Measurements from ENCODE around the gene FCER1G.
A peak's percentile ranks its signal among the peaks of the same experiment; 100 is the strongest.
"Not testable (repeated sequence)": the region's sequence is repeated elsewhere in the genome, so short reads cannot be mapped to it uniquely, and the experiment has no call there.

FCER1G gene

DNA sequence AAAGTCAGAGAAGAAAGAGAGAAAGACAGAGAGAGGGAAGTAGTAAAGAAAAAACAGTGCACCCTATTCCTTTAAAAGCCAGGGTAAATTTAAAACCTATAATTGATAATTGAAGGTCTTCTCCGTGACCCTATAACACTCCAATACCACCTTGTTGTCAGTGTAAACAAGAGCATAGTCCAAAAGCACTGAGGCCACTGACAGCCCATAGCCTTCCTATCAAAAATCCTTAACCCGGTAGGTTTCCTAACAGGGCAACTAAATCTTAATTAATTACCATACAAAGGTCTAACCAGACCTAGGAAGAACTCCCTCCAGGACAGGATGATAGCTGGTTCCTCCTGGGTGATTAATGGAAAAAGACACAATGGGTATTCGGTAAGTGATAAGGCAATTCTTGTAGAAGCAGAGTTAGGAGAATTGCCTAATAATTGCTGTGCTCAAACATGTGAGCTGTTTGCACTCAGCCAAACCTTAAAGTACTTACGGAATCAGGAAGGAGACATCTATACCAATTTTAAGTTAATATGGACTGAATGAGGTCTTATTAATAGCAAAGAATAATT is 40.9 kb downstream of the FCER1G start:
- H3K36me3 ChIP-seq (ENCODE audit: control insufficient read depth, insufficient read depth, low read length); H3K9me3 ChIP-seq (ENCODE audit: control insufficient read depth, insufficient read depth, low read length); H3K4me3 ChIP-seq (ENCODE audit: low read length); H3K27ac ChIP-seq (ENCODE audit: low read length); DNase-seq (ENCODE audit: low read depth, low spot score); H3K4me1 ChIP-seq (ENCODE audit: control insufficient read depth, insufficient read depth, low read length): not testable (repeated sequence)
- no CpG with 5 or more reads among the region's 4 CpGs for WGBS (ENCODE audit: insufficient coverage, insufficient read length)
- H3K27me3 ChIP-seq (ENCODE audit: control insufficient read depth, insufficient read depth, low read length) = peaks cover 11% of the 10 kb centered on the region; the same call in 1 of the 2 replicates

DNA sequence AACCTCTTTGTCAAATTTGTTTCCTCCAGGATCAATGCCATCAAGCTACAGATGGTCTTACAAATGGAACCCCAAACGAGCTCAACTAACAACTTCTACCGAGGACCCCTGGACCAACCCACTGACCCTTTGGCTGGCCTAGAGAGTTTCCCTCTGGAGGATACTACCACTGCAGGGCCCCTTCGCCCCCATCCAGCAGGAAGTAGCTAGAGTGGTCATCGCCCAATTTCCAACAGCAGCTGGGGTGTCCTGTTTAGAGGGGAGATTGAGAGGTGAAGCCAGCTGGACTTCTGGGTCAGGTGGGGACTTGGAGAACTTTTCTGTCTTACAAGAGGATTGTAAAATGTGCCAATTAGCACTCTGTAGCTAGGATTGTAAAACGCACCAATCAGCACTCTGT is 42.0 kb downstream of the FCER1G start:
- not testable (repeated sequence) for H3K9me3 ChIP-seq (ENCODE audit: control insufficient read depth, insufficient read depth, low read length); DNase-seq (ENCODE audit: low read depth, low spot score); H3K27ac ChIP-seq (ENCODE audit: low read length); H3K4me1 ChIP-seq (ENCODE audit: control insufficient read depth, insufficient read depth, low read length); H3K36me3 ChIP-seq (ENCODE audit: control insufficient read depth, insufficient read depth, low read length); H3K4me3 ChIP-seq (ENCODE audit: low read length)
- WGBS (ENCODE audit: insufficient coverage, insufficient read length) = no CpG with 5 or more reads among the region's 5 CpGs
- peaks cover 11% of the 10 kb centered on the region; the same call in 1 of the 2 replicates for H3K27me3 ChIP-seq (ENCODE audit: control insufficient read depth, insufficient read depth, low read length)

DNA sequence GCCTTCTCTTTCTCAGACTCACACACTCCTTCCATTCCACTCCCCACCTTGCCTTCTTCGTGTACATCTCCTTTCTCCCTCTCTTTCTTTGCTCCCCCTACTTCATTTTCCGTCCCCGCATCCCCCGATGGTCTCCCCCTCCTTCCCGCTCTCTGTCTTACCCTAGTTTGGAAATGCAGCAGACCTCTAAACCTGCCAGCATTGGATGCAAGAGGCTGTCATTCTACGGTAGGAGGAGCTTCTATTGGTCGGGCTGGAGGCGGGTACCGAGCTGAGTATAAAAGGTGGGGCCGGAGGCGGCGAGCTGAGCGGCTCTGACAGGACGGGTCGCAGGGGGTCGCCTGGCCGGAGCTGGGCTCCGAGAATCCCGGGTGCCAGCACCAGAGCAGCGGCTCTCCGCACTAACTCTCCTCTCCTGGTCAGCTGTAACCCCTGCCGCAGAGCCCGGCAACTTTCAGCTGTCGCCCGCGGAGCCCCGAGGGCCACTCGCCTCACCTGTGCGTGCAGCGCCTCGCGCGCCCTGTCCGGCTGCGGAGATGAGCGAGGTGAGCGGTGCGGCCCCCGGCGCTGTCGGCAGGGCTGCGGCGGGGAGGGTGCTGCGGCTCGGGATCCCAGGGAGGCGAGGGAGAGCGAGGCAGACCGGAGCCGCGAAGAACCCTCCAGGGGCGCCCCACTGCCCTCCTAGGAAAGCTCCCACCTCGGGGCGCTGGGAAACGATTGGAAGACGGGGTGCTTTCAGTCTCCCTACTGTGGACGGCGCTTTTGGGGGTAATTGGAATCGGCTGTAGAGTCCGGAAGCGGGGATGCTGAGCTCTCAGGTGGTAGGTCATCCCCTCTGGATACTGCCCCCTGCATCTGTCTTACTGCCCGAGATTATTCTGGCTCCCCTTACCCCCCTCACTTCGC is 43.6 kb downstream of the FCER1G start, which contains the start of gene PCP4L1:
Gene PCP4L1 (plus strand): TSS at position 307 of the 906 bp plus-strand sequence. CDS start 230 bp downstream, at position 537.
- peak; percentile 79 for DNase-seq (ENCODE audit: low read depth, low spot score)
- Histone ChIP-seq H3K27ac (ENCODE audit: low read length) (no peak within 1 kb of the TSS), H3K9me3 (ENCODE audit: control insufficient read depth, insufficient read depth, low read length) (no peaks in the 10 kb centered on the region), H3K27me3 (ENCODE audit: control insufficient read depth, insufficient read depth, low read length) (peaks cover 11% of the 10 kb centered on the region; the same call in 1 of the 2 replicates), H3K4me1 (ENCODE audit: control insufficient read depth, insufficient read depth, low read length) (no peaks in the 10 kb centered on the region), H3K36me3 (ENCODE audit: control insufficient read depth, insufficient read depth, low read length) (no peaks in the 10 kb centered on the region), H3K4me3 (ENCODE audit: low read length) (peak within 1 kb of the TSS; percentile 68)
- no CpG with 5 or more reads among the region's 62 CpGs for WGBS (ENCODE audit: insufficient coverage, insufficient read length)

DNA sequence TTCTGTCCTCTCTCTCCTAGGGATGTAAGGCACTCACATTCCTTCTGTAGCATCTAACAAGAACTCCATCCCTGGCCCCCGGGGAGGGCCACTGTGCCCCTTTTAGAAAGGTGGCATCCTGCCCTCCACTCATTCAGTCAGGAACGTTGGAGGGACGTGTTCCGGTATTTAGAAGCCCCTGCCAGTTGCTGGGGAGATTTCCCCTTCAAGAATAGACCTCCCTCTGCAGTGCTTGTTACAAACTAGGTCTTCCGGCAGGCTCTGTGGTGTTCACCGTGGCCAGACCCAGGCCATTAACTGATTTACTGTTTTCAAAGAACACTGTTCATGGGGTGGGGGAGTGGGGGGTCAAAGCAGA is 44.2 kb downstream of the FCER1G start:
- Histone ChIP-seq H3K36me3 (ENCODE audit: control insufficient read depth, insufficient read depth, low read length) (no peaks in the 10 kb centered on the region), H3K4me1 (ENCODE audit: control insufficient read depth, insufficient read depth, low read length) (no peaks in the 10 kb centered on the region), H3K9me3 (ENCODE audit: control insufficient read depth, insufficient read depth, low read length) (no peaks in the 10 kb centered on the region), H3K27ac (ENCODE audit: low read length) (no peak overlapping the region), H3K27me3 (ENCODE audit: control insufficient read depth, insufficient read depth, low read length) (peaks cover 11% of the 10 kb centered on the region; the same call in 1 of the 2 replicates), H3K4me3 (ENCODE audit: low read length) (no peak overlapping the region)
- no peak for DNase-seq (ENCODE audit: low read depth, low spot score)
- no CpG with 5 or more reads among the region's 6 CpGs for WGBS (ENCODE audit: insufficient coverage, insufficient read length)

DNA sequence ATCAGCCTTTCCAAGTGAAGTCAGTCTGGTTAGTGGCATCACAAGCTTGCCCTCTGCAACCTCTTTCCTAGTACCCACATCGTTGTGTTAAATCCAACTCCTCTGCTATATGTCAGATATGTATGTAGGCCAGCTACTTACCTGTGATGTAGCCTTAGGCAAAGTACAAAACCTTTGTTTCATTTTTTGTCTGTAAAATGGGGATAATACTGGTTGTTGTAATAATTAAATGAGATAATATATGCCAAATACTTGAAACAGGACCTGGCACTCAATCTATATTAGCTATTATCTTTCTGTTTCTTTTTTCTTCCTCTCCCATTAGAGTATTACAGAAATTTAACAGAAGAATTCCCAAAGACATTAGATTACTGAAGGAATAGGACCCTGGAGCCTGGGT is 44.7 kb downstream of the FCER1G start:
- DNase-seq (ENCODE audit: low read depth, low spot score) = no peak
- no peaks in the 10 kb centered on the region for H3K4me1 ChIP-seq (ENCODE audit: control insufficient read depth, insufficient read depth, low read length)
- no peak overlapping the region for H3K4me3 ChIP-seq (ENCODE audit: low read length)
- no peaks in the 10 kb centered on the region for H3K36me3 ChIP-seq (ENCODE audit: control insufficient read depth, insufficient read depth, low read length)
- H3K9me3 ChIP-seq (ENCODE audit: control insufficient read depth, insufficient read depth, low read length) = no peaks in the 10 kb centered on the region
- H3K27ac ChIP-seq (ENCODE audit: low read length) = no peak overlapping the region
- WGBS (ENCODE audit: insufficient coverage, insufficient read length) = no CpG with 5 or more reads among the region's 1 CpG
- peaks cover 11% of the 10 kb centered on the region; the same call in 1 of the 2 replicates for H3K27me3 ChIP-seq (ENCODE audit: control insufficient read depth, insufficient read depth, low read length)

DNA sequence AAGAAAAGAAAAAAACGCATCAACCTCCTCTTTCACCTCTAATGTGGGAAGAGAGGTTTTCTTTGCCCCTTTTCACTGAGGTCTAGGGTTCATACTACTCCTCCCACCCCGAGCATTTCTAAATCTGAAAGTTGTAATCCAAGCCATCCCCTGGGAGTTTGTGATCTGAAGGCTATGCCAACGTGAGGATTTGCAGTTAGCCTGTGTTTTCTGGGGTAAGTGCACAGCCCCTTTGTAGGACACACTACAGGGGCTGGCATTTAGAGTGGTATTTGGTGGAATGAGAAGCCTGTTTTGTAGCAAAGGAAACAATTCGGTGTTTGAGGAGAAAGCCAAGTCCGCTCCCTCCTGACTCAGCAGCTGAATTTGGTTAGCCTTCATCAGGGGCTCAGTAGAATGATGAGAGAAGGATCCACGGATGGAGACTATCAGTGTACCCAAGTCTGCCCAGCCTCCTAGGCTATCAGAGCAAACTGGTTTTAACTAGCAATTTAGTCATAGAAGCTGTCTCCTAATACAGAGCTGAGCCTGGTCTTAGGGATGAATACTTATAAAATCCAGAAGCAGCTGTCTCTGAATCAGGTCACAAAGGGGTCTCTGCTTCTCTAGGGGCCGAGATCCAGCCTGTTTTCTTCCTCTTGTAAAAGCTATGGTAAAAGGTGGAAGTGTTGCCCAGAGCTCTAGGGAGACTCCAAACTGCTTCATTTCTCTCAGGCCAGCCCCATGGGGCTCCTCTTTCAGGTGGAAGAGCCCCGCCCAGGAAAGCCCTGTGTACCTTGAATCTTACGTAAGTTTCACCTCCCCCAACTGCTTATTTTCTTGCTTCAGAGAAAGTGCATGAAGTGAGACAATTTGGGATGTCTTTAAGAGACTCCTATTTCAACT is 45.5 kb downstream of the FCER1G start:
- Histone ChIP-seq H3K9me3 (ENCODE audit: control insufficient read depth, insufficient read depth, low read length) (no peaks in the 10 kb centered on the region), H3K36me3 (ENCODE audit: control insufficient read depth, insufficient read depth, low read length) (no peaks in the 10 kb centered on the region), H3K27me3 (ENCODE audit: control insufficient read depth, insufficient read depth, low read length) (peaks cover 11% of the 10 kb centered on the region; the same call in 1 of the 2 replicates), H3K4me3 (ENCODE audit: low read length) (no peak overlapping the region), H3K27ac (ENCODE audit: low read length) (no peak overlapping the region), H3K4me1 (ENCODE audit: control insufficient read depth, insufficient read depth, low read length) (no peaks in the 10 kb centered on the region)
- no peak for DNase-seq (ENCODE audit: low read depth, low spot score)
- no CpG with 5 or more reads among the region's 9 CpGs for WGBS (ENCODE audit: insufficient coverage, insufficient read length)

DNA sequence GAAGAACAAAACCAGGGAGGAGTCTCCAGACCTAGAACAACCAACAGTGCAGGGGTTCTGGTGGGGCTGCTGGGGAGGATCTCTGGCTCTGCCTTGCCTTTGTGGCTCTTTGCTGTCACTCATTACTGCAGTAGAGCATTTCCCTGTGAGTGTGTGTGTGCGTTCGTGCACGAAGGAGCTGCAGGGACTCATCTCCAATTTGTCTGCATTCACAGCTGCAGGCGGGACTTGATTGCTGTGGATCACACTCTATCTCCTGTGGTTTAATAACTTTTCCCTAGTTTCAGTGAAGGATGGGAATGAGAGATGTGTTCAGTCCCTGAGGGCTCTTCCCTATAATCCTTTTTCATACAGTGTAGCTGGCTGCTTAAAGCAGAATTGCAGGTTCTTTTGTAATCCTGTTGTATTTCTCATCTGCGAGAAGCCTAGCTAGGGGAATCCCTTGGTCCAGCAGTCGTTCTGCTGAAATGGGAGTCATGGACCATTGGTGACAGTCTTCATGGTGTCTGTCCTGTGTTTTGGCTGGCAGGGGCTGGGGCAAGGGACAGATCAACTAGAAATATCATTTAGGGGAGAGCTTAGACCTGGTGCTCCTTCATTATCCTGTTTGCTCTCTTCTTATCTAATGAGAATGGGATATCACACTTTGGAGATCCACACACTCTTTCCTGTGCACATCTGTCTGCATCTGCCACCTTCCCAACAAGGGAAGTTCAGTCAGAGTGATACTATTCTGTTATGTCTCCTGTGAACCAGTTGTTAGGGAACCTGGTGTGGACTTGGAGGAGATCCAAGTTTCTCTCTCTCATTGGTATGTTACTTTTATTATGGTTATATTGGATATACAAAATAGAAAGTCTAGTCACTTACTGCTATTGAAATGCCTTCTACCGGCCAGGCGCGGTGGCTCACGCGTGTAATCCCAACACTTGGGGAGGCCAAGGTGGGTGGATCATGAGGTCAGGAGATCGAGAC is 46.5 kb downstream of the FCER1G start:
- no peaks in the 10 kb centered on the region for H3K4me1 ChIP-seq (ENCODE audit: control insufficient read depth, insufficient read depth, low read length)
- H3K9me3 ChIP-seq (ENCODE audit: control insufficient read depth, insufficient read depth, low read length) = no peaks in the 10 kb centered on the region
- H3K27ac ChIP-seq (ENCODE audit: low read length) = no peak overlapping the region
- H3K36me3 ChIP-seq (ENCODE audit: control insufficient read depth, insufficient read depth, low read length) = no peaks in the 10 kb centered on the region
- WGBS (ENCODE audit: insufficient coverage, insufficient read length) = no CpG with 5 or more reads among the region's 12 CpGs
- H3K27me3 ChIP-seq (ENCODE audit: control insufficient read depth, insufficient read depth, low read length) = peaks cover 11% of the 10 kb centered on the region; the same call in 1 of the 2 replicates
- no peak overlapping the region for H3K4me3 ChIP-seq (ENCODE audit: low read length)
- DNase-seq (ENCODE audit: low read depth, low spot score) = no peak

DNA sequence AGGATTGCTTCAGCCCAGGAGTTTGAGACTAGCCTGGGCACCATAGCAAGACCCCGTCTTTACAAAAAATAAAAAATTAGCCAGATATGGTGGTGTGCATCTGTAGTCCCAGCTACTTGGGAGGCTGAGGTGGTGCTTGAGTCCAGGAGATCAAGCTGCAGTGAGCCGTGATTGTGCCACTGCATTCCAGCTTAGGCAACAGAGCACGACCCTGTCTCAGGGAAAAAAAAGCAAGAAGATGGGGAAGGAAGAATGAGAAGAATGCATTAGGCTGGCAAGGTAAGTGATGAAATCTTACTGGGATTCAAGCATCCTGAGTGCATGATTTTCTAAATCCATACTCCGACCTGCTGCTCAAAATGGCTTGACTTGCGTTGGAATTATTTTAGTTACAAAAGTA is 50.2 kb downstream of the FCER1G start:
- no peaks in the 10 kb centered on the region for H3K4me1 ChIP-seq (ENCODE audit: control insufficient read depth, insufficient read depth, low read length)
- H3K4me3 ChIP-seq (ENCODE audit: low read length) = no peak overlapping the region
- H3K27ac ChIP-seq (ENCODE audit: low read length) = no peak overlapping the region
- peaks cover 2% of the 10 kb centered on the region; the same call in 1 of the 2 replicates for H3K27me3 ChIP-seq (ENCODE audit: control insufficient read depth, insufficient read depth, low read length)
- no peak for DNase-seq (ENCODE audit: low read depth, low spot score)
- H3K36me3 ChIP-seq (ENCODE audit: control insufficient read depth, insufficient read depth, low read length) = no peaks in the 10 kb centered on the region
- no CpG with 5 or more reads among the region's 5 CpGs for WGBS (ENCODE audit: insufficient coverage, insufficient read length)
- H3K9me3 ChIP-seq (ENCODE audit: control insufficient read depth, insufficient read depth, low read length) = no peaks in the 10 kb centered on the region

DNA sequence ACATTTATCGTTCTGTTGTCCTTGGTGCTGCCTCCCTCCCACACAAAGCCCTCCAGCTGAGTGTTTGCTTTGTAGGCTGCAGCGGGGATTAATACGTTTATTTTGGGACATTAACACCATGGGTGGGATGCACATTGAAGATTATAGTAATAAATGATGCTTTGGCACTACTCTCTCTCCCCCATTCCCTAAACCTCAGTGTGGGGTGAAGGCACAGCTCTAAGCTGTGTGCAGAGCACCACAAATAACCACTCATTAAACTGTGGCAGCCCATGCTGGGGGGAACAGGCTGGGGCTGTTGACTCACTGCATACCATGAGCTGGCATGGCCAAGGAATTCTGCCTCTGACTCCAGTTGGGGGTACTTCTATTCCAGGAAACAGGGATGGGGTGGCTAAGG is 51.1 kb downstream of the FCER1G start:
- Histone ChIP-seq H3K4me1 (ENCODE audit: control insufficient read depth, insufficient read depth, low read length) (no peaks in the 10 kb centered on the region), H3K36me3 (ENCODE audit: control insufficient read depth, insufficient read depth, low read length) (no peaks in the 10 kb centered on the region), H3K9me3 (ENCODE audit: control insufficient read depth, insufficient read depth, low read length) (no peaks in the 10 kb centered on the region), H3K27me3 (ENCODE audit: control insufficient read depth, insufficient read depth, low read length) (no peaks in the 10 kb centered on the region), H3K4me3 (ENCODE audit: low read length) (no peak overlapping the region), H3K27ac (ENCODE audit: low read length) (no peak overlapping the region)
- DNase-seq (ENCODE audit: low read depth, low spot score) = no peak
- WGBS (ENCODE audit: insufficient coverage, insufficient read length) = no CpG with 5 or more reads among the region's 3 CpGs

Measured in iPS DF 6.9 (cell line).